ENCODE results near the gene UBE3D.

UBE3D gene
- total RNA-seq = 0.55 to 6.5 (median 3.4) reads per million in 17 experiments

DNA sequence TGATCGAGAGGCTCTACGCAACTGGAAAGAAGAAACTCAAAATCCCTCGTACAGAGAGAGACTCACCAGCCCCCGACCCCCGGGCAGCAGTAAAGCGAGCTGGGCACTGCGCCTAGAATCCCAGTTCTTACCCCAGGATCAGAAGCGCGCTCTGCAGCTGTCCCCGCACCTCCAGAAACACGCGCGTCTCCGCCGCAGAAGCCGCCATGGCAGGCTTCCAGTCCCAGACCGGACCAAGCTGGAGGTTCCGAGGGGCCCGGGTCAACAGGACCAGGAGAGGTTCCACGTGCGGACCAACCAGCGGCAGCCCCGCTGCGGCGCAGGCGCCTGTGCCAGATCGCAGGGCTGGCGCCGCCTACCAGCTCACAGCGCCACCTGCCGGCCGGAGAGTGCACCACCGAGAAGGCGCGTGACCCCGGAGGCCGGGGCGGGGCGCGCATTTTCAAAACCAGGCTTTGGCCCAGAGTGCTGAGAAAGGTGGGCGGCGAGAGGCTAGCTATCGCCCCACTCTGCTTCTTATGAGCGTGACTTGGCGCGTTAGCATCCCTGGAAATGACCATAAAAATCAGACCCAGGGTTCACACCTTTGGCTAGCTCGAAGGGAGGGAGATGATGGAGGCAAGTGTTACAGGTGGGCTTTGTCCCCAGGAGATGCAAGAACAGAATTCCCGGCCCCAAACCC is at the start of gene UBE3D:
UBE3D (minus strand) TSS at position 331 of the 682 bp plus-strand sequence; CDS start at position 208, 123 bp downstream.
- DNase-seq = peak; percentile 93 to 97 (median 96)

GRCh38 chr6:83114164-83114563 is 48.5 kb upstream of the UBE3D start:
- no peak for DNase-seq

DNA sequence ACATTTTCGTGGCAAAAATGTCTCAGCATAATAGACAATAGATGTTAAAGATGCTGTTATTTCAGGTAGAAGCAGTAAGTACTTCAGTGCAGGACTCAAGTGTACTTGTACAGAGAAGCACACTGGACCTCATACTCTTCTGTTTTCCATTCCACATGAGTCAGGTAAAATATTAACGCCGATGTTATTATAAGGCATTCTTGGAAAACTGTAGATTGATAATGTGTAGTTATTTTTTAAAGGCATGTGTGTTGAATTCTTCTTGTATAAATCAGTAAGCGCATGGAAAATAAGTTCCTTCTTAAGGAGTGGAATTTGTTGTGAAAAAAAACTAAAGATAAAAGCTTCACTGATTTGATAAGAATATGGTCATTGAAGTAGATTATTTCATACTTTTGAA is 47.6 kb upstream of the UBE3D start:
- no peak for DNase-seq

DNA sequence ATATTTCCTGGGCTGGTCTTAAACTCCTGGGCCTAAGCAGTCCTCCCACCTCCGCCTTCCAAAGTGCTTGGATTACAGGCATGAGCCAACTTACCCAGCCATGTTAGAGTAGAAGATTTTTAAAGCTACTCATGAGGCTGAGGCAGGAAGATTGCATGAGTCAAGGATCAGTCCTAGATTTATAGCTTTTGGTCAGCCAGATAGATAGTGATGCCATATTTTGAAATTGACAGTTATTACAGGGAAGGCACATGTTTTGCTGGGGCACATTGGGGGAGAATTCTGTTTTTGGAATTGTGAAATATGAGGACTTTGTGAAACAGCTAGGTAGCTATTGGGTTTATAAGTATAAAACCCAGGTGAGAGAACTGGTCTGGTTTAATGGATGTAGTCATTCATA is 42.7 kb upstream of the UBE3D start:
- no peak for DNase-seq

DNA sequence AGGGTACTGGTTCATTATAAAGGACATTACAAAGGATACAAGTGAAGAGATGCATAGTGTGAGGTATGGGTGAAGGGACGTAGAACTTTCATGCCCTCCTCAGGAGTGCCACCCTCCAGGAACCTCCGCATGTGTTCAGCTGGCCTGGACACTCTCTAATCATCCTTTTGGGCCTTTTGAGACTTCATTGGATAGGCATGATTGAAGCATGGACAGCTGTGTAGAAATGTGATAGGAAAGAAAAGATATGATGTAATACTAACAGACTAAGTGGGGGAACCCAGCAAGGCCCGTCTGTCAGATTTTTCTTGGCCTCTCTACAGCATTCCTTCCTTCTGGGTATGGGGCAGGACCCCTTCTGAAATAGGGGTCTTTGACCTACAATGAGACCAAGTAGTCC is 32.9 kb upstream of the UBE3D start:
- no peak for DNase-seq

GRCh38 chr6:83097675-83098074 is 32.0 kb upstream of the UBE3D start:
- DNase-seq = no peak

GRCh38 chr6:83097204-83097603 is 31.6 kb upstream of the UBE3D start:
- no peak for DNase-seq

- peak in 1 of 4 experiments; percentile 6 for DNase-seq
These were observed 31.1 kb upstream of the UBE3D start for GRCh38 chr6:83096791-83097190.

- peak in 3 of 4 experiments; percentile 4 to 28 (median 19) for DNase-seq
These were observed 27.2 kb upstream of the UBE3D start for GRCh38 chr6:83092756-83093399.

DNA sequence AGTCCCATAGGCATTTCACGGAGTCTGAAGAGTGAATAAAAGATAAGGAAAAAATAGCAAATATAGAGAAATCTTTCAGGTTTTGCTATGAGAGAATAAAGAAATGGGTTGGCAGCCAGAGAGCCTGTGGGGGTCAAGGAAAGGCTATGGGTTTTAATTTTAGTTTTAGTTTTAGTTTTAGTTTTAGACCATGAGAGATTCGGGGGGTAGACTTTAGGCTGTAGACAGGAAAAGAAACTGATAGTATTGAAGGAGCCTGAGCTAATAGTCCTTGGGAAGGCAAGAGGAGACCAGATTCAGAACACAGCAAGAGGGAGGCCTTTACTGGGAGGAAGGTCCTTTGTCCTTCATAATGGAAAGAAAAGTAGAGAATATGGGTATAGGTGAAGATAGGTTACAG is 21.1 kb upstream of the UBE3D start:
- DNase-seq = no peak

DNA sequence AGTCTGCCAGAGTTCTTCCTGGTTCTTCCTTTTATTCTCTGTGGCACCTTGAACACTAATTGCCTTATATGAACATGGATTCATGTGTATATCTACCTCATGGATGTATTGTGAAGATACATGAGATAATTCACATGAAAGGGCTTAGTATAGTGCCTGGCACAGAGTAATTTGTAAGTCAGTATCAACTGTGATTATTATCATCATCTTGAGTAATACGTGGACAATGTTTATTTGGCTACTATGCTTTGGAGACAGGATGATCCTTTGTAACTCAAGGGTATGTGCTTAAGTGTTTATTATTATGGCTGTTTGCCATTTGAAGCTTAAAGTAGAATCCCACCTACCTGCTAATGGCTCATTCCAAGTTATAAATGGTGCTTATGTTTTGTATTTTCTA is 17.8 kb upstream of the UBE3D start:
- DNase-seq = no peak

DNA sequence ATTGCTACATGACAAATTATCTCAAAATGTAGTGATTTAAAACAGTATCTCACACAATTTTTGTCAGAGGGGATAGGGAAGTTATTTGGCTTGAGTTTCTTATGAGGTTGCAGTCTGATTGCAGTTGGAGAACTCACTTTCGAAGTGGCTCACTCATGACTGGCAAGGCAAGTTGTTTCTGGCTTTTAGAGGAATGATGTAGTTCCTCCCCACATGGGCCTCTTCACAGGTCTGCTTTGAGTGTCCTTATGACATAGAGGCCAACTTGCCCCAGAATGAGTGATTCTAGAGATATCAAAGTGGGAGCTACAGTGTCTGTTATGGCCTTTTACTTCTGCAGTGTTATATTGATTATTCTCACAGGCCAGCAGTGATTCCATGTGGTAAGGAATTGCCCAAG is 8.0 kb upstream of the UBE3D start:
- DNase-seq = peak; percentile 37 to 59 (median 49)

DNA sequence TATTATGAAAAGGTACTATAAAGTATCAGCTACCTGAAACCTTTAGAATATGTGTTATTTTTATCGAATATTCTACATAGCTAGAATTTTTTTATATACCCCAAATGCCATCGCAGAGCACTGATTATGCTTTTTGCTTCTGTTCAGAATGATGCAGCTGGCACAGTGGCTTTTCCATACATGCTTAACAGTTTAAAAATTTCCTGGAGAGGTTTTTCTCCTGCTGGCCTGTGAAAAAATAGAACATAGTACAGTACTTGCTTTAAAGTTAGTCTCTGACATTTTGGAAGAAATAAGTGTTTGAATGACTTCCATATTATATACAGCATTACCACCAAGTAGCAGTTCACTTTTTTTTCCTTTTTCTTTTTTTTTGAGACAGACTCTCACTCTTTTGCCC is 7.1 kb upstream of the UBE3D start:
- DNase-seq = no peak

GRCh38 chr6:83071707-83072106 is 6.1 kb upstream of the UBE3D start:
- DNase-seq = no peak

GRCh38 chr6:83071023-83071422 is 5.4 kb upstream of the UBE3D start:
- DNase-seq = peak; percentile 47 to 81 (median 66)

DNA sequence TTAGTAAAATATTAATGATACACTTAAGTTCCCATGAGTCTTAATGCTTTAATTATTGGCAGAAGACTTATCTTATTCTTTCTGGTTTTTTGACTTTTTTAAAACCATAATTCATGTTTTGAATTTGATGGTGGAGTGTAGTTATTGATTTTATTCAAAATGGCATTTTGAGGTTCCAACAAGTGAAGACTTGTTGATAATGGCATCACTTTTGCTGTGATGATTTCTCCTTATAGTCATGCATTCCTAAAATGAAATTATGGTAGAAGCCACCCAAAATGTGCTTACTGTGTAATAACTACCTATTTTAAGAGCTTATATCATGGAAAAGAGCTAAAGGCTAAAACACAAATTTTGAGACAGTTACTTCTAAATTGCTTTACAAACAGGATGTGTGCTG is 4.0 kb upstream of the UBE3D start:
- no peak for DNase-seq

DNA sequence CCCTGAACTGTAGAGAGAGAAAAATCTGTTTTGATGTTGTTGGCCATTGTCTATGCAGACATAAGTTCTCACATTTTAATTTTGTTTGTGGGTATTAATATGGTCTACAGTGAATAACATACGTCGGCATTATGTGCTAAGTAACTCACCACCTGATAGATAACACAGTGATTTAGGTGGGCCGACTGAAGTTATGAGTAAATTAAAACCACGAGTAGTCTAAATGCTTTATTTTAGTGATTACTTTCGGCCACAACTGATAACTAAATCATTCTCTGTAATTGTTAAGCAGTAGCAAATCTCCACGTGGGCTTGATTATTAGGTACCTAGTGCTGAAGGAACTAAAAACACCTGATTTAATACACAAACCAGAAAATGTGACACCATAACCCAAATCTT is 3.0 kb upstream of the UBE3D start:
- no peak for DNase-seq

DNA sequence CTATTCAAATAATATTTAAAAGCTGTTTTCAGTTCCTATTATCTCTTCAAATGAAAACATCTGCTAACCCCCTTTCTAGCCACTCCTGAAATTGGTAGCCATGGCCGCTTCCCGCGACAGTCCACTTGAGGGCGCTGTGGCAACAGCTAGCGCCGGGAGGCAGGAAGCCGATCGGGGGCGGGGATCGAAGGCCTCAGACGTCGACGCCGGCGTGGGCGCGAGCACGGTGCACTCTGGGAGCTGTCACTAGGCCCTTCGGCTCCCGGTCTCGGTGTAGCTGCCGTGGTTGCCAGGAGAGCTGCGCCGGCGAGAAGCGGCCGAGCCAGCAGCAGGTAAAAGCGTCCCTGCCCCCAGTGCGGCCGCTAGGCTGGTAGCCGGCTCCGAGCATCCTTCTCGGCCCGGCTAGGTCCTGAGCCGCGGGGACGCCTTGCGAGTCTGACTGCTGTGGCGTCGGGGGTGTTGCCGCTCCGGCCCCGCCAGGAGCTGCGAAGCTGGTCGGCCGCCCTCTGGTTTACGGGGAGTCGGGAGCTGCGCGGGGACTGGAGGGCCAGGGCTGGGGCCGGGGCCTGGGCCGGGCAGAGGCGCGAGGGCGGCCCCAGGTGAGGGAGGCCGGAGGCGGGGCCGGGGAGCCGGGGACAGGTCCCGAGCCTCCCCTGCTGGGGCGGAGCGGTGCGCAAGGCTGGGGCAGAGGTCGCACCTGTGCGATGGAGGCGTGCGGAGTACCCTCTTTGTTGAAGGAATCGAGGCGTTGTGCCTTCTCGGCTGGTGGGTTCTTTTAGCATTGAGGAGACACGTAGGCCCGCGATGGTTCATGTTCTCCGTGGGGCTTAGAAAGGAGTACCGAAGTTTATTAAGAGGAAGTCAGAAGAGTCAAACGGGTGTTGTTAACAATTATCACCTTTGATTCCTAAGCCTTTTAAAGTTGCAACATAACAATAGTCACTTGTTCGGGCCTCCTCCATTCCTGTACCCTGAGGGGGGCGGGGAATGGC is 2.1 kb upstream of the UBE3D start, which contains the start of gene DOP1A:
DOP1A (plus strand) TSS at position 224 of the 992 bp plus-strand sequence. CDS start 29,307 bp downstream, outside the sequence.
- DNase-seq = peak; percentile 99 to 100 (median 99)

DNA sequence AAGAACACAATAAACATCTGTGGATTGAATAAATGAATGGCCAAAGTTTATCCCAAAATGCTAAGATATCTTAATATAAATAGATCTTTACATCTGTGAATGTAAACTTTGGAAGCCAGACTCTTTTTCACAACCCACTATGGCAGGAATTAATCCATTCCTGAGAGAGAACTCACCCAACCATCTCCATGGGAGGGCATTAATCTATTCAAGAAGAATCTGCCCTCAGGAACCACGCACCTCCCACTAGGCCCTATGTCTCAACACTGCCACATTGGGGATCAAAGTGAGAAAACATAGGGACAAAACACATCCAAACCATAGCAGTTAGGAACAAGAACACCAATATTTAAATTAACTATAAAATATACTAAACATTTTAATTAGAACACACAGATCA is 3.4 kb downstream of the UBE3D start:
- DNase-seq = no peak

DNA sequence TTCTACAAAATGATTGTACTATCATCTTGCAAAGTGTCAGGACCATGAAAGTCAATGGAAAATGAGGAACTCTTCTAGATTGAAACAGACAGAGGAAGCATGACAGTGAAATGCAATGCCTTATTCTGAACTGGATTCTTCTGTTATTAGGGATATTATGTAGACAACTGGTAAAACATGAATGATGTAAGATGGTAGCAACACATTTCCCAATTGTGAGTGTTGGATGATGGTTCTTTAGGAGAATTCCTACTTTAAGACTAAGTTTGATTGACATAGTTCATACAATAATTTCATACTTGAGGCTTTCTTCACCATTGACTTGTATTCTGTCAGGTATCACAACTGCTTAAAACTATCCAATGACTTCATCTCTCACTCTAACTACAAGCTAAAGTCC is 4.5 kb downstream of the UBE3D start:
- peak in 2 of 4 experiments; percentile 11 to 28 for DNase-seq

DNA sequence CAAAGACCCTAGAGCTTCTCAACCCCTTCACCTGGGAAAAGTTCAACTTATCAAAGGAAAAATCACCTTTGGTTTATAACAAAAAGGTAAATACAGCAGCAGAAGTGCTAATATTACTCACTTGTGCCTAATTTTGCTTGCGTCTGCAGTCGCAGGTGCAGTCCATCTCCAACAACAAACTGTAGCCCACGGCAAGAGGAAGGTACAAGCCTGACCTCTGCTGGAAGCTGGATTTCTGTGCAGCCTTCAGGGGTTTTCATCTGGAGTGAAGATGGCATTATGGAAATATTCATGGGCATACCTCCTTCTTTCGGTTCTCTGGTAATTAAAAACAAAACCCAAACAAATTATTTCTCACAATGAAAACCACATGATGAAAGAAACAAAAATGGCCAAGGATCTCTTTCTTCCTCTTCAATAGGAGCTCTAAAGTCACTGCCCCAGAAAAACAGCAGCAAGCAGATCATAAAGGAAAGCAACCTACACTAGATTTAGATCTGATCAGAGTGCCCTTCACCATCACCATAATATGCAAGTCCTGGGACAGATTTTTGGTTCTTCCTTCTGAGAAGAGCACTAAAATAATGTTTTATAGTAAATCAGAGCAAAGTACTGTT is 7.8 kb downstream of the UBE3D start:
- DNase-seq = peak in 3 of 4 experiments; percentile 34 to 50 (median 48)

- peak; percentile 50 to 67 (median 60) for DNase-seq
These were observed 10.2 kb downstream of the UBE3D start for GRCh38 chr6:83055366-83055964.
